SK-N-SH treated with all-trans-retinoic acid at 6 μM for 48 hours (cell line): ENCODE results near the gene MRPS6.

Experiments used
- ATAC-seq: fragments of 200-7000 bp; cut with Tn5 transposase; 3 replicates; pipeline ENCODE4 v1.9.1; 2020; ENCODE audit warnings: mild to moderate bottlenecking, moderate library complexity
- ARNTL ChIP-seq: fragments of 450-650 bp; formaldehyde crosslinking; IDR thresholded peaks from 2 replicates; pipeline ENCODE4 v1.5.0; 2020; ENCODE audit warnings: low read depth, mild to moderate bottlenecking, moderate library complexity, borderline replicate concordance
- BACH2 ChIP-seq: fragments of 250-450 bp; sonication (Bioruptor Pico); IDR thresholded peaks from 2 replicates; pipeline ENCODE4 v1.9.0; 2021; ENCODE audit warnings: mild to moderate bottlenecking, borderline replicate concordance
- CSDC2 ChIP-seq: fragments of 250-450 bp; sonication (Bioruptor Pico); IDR thresholded peaks from 2 replicates; pipeline ENCODE4 v1.5.0; 2020; ENCODE audit warnings: mild to moderate bottlenecking, moderate library complexity
- CSRNP3 ChIP-seq: fragments of 250-450 bp; sonication (Bioruptor Pico); IDR thresholded peaks from 2 replicates; pipeline ENCODE4 v1.5.1; 2021; ENCODE audit warnings: mild to moderate bottlenecking, moderate library complexity
- ISL1 ChIP-seq: fragments of 250-450 bp; sonication (Bioruptor Pico); IDR thresholded peaks from 2 replicates; pipeline ENCODE4 v2.1.2; 2022; ENCODE audit warnings: mild to moderate bottlenecking, moderate library complexity
- OSR1 ChIP-seq: fragments of 250-450 bp; sonication (Bioruptor Pico); IDR thresholded peaks from 2 replicates; pipeline ENCODE4 v1.8.0; 2022; ENCODE audit warnings: moderate library complexity, mild to moderate bottlenecking, inconsistent platforms
- POU6F1 ChIP-seq: fragments of 250-450 bp; sonication (Bioruptor Pico); IDR thresholded peaks from 2 replicates; pipeline ENCODE4 v1.8.0; 2021; ENCODE audit warnings: low read depth, mild to moderate bottlenecking, moderate library complexity, borderline replicate concordance
- PPARA ChIP-seq: fragments of 250-450 bp; sonication (Bioruptor Pico); IDR thresholded peaks from 2 replicates; pipeline ENCODE4 v1.5.0; 2020; ENCODE audit warnings: mild to moderate bottlenecking, borderline replicate concordance
- RARB ChIP-seq: fragments of 250-450 bp; sonication (Bioruptor Pico); IDR thresholded peaks from 2 replicates; pipeline ENCODE4 v1.8.0; 2021; ENCODE audit warnings: mild to moderate bottlenecking, moderate library complexity
- TCF4 ChIP-seq: fragments of 250-450 bp; sonication (Bioruptor Pico); IDR thresholded peaks from 2 replicates; pipeline ENCODE4 v1.8.0; 2021; ENCODE audit warnings: mild to moderate bottlenecking, moderate library complexity, borderline replicate concordance
- TOX ChIP-seq: fragments of 250-450 bp; sonication (Bioruptor Pico); IDR thresholded peaks from 2 replicates; pipeline ENCODE4 v1.8.0; 2021; ENCODE audit warnings: mild to moderate bottlenecking, moderate library complexity, borderline replicate concordance
- TSHZ2 ChIP-seq: fragments of 250-450 bp; sonication (Bioruptor Pico); IDR thresholded peaks from 2 replicates; pipeline ENCODE4 v1.5.0; 2020; ENCODE audit warnings: mild to moderate bottlenecking, moderate library complexity
- ZC3H10 ChIP-seq: fragments of 250-450 bp; sonication (Bioruptor Pico); IDR thresholded peaks from 2 replicates; pipeline ENCODE4 v1.5.1; 2021; ENCODE audit warnings: mild to moderate bottlenecking, moderate library complexity
- ZFP30 ChIP-seq: fragments of 450-650 bp; formaldehyde crosslinking; IDR thresholded peaks from 2 replicates; pipeline ENCODE4 v1.5.0; 2022; ENCODE audit warnings: mild to moderate bottlenecking, moderate library complexity
- ZNF565 ChIP-seq: fragments of 450-650 bp; formaldehyde crosslinking; conservative IDR thresholded peaks from 2 replicates; pipeline ENCODE4 v1.5.0; 2020; ENCODE audit warnings: low read depth, mild to moderate bottlenecking, moderate library complexity
- ZNF70 ChIP-seq: fragments of 450-650 bp; formaldehyde crosslinking; IDR thresholded peaks from 2 replicates; pipeline ENCODE4 v1.5.0; 2020; ENCODE audit warnings: mild to moderate bottlenecking, moderate library complexity
- ZNF8 ChIP-seq: fragments of 450-650 bp; formaldehyde crosslinking; IDR thresholded peaks from 2 replicates; pipeline ENCODE4 v1.5.0; 2020; ENCODE audit warnings: mild to moderate bottlenecking, moderate library complexity
- TF ChIP-seq, protein P1 (sequence below): fragments of 250-450 bp; sonication (Bioruptor Pico); IDR thresholded peaks from 2 replicates; pipeline ENCODE4 v1.5.1; 2020; ENCODE audit warnings: low read depth, mild to moderate bottlenecking, moderate library complexity
- TF ChIP-seq, protein P2 (sequence below): fragments of 250-450 bp; sonication (Bioruptor Pico); IDR thresholded peaks from 2 replicates; pipeline ENCODE4 v1.8.0; 2020; ENCODE audit warnings: mild to moderate bottlenecking, moderate library complexity, borderline replicate concordance

MRPS6 gene

GRCh38 chr21:34074283-34075090 lies 1.1 kb downstream of the MRPS6 start:
- TF ChIP-seq OSR1 (CRISPR knock-in tag) (no peak), TOX (no peak), ZNF70 (no peak), CSRNP3 (no peak), ZNF8 (CRISPR knock-in tag) (no peak), ZC3H10 (CRISPR knock-in tag) (no peak), TCF4 (CRISPR knock-in tag) (no peak), PPARA (CRISPR knock-in tag) (no peak), RARB (CRISPR knock-in tag) (no peak), TSHZ2 (CRISPR knock-in tag) (no peak), ZNF565 (CRISPR knock-in tag) (no peak), BACH2 (no peak), POU6F1 (CRISPR knock-in tag) (no peak), ZFP30 (no peak), ISL1 (CRISPR knock-in tag) (no peak)
- TF ChIP-seq, protein P1, sequence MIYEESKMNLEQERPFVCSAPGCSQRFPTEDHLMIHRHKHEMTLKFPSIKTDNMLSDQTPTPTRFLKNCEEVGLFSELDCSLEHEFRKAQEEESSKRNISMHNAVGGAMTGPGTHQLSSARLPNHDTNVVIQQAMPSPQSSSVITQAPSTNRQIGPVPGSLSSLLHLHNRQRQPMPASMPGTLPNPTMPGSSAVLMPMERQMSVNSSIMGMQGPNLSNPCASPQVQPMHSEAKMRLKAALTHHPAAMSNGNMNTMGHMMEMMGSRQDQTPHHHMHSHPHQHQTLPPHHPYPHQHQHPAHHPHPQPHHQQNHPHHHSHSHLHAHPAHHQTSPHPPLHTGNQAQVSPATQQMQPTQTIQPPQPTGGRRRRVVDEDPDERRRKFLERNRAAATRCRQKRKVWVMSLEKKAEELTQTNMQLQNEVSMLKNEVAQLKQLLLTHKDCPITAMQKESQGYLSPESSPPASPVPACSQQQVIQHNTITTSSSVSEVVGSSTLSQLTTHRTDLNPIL (CRISPR knock-in tag): no peak
- TF ChIP-seq, protein P2, sequence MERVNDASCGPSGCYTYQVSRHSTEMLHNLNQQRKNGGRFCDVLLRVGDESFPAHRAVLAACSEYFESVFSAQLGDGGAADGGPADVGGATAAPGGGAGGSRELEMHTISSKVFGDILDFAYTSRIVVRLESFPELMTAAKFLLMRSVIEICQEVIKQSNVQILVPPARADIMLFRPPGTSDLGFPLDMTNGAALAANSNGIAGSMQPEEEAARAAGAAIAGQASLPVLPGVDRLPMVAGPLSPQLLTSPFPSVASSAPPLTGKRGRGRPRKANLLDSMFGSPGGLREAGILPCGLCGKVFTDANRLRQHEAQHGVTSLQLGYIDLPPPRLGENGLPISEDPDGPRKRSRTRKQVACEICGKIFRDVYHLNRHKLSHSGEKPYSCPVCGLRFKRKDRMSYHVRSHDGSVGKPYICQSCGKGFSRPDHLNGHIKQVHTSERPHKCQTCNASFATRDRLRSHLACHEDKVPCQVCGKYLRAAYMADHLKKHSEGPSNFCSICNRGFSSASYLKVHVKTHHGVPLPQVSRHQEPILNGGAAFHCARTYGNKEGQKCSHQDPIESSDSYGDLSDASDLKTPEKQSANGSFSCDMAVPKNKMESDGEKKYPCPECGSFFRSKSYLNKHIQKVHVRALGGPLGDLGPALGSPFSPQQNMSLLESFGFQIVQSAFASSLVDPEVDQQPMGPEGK (CRISPR knock-in tag): no peak
- no peak for ATAC-seq

GRCh38 chr21:34075091-34075425 lies 1.7 kb downstream of the MRPS6 start:
- ATAC-seq: no peak
- TF ChIP-seq ARNTL (no peak), ZNF8 (CRISPR knock-in tag) (no peak), CSRNP3 (no peak), ISL1 (CRISPR knock-in tag) (no peak), TSHZ2 (CRISPR knock-in tag) (no peak), ZNF565 (CRISPR knock-in tag) (no peak), CSDC2 (no peak), OSR1 (CRISPR knock-in tag) (no peak), ZC3H10 (CRISPR knock-in tag) (no peak), PPARA (CRISPR knock-in tag) (no peak), TOX (no peak), BACH2 (no peak)
